HEK293 (cell line): ENCODE data around the gene DACT2.

ENCODE experiments used
- CTCF ChIA-PET: fragments of 350-600 bp; formaldehyde crosslinking; extraction: SDS; loops from one replicate; lab custom pipeline; 2021; ENCODE audit warnings: antibody characterized with exemption; lab: Yijun Ruan, JAX
- POLR2A ChIA-PET: fragments of 300-600 bp; formaldehyde crosslinking; extraction: SDS; loops from one replicate; lab custom pipeline; 2020; ENCODE audit warnings: antibody characterized with exemption, inconsistent platforms; lab: Yijun Ruan, JAX
- H3K27ac ChIP-seq: fragments of 200-500 bp; sonication (Bioruptor generic); 2 replicates; pipeline ENCODE4 v1.5.1; 2014; ENCODE audit warnings: low read depth, low read length, control low read depth, inconsistent platforms; ENCODE audit errors: extremely low read depth
- H3K36me3 ChIP-seq, 2 experiments: fragments of 200-500 bp in 1 of 2; sonication (Bioruptor generic) in 1 of 2; 1 replicate in 1 of 2; 2 replicates in 1 of 2; pipeline ENCODE4 v1.5.1; 2014 to 2017; ENCODE audit warnings: inconsistent platforms in 2 of 2, low read length in 2 of 2; ENCODE audit not compliant: control insufficient read depth in 2 of 2, insufficient read depth in 1 of 2
- H3K4me1 ChIP-seq: fragments of 200-500 bp; sonication (Bioruptor generic); 2 replicates; pipeline ENCODE4 v1.5.1; 2014; ENCODE audit warnings: mild to moderate bottlenecking, low read length, inconsistent platforms; ENCODE audit not compliant: control insufficient read depth, insufficient read depth
- H3K4me3 ChIP-seq: 2 replicates; pipeline ENCODE4 v1.5.1; 2011; ENCODE audit warnings: low read depth, mild to moderate bottlenecking, control low read depth, low read length, moderate library complexity
- H3K9me3 ChIP-seq: fragments of 200-500 bp; sonication (Bioruptor generic); 2 replicates; pipeline ENCODE4 v1.5.1; 2014; ENCODE audit warnings: low read depth, low read length, inconsistent platforms; ENCODE audit not compliant: control insufficient read depth, insufficient read depth
- GFI1B ChIP-seq: fragments of 450-650 bp; formaldehyde crosslinking; IDR thresholded peaks from 2 replicates; pipeline ENCODE4 v1.5.1; 2016; ENCODE audit warnings: missing biosample characterization, missing genetic modification characterization
- GLI2 ChIP-seq: fragments of 450-650 bp; formaldehyde crosslinking; IDR thresholded peaks from 2 replicates; pipeline ENCODE4; 2017; ENCODE audit warnings: missing biosample characterization, missing genetic modification characterization, low read depth, borderline replicate concordance
- GLIS1 ChIP-seq: fragments of 450-650 bp; formaldehyde crosslinking; IDR thresholded peaks from 2 replicates; pipeline ENCODE4 v1.5.1; 2016; ENCODE audit warnings: missing biosample characterization, missing genetic modification characterization
- KLF1 ChIP-seq: fragments of 450-650 bp; formaldehyde crosslinking; IDR thresholded peaks from 2 replicates; pipeline ENCODE4 v1.5.1; 2016; ENCODE audit warnings: missing biosample characterization, missing genetic modification characterization
- MZF1 ChIP-seq: fragments of 450-650 bp; formaldehyde crosslinking; IDR thresholded peaks from 2 replicates; pipeline ENCODE4 v1.5.1; 2017; ENCODE audit warnings: missing biosample characterization, missing genetic modification characterization, borderline replicate concordance
- SP2 ChIP-seq: fragments of 450-650 bp; formaldehyde crosslinking; IDR thresholded peaks from 2 replicates; pipeline ENCODE4 v1.5.1; 2016; ENCODE audit warnings: missing biosample characterization, missing genetic modification characterization
- ZNF133 ChIP-seq: fragments of 450-650 bp; formaldehyde crosslinking; IDR thresholded peaks from 2 replicates; pipeline ENCODE4 v1.5.1; 2016; ENCODE audit warnings: missing biosample characterization, missing genetic modification characterization
- ZNF138 ChIP-seq: fragments of 450-650 bp; formaldehyde crosslinking; IDR thresholded peaks from 2 replicates; pipeline ENCODE4 v1.5.1; 2016; ENCODE audit warnings: missing biosample characterization, missing genetic modification characterization, borderline replicate concordance
- ZNF302 ChIP-seq: fragments of 450-650 bp; formaldehyde crosslinking; IDR thresholded peaks from 2 replicates; pipeline ENCODE4 v1.5.1; 2016; ENCODE audit warnings: missing biosample characterization, missing genetic modification characterization, low read depth
- ZNF416 ChIP-seq: fragments of 450-650 bp; formaldehyde crosslinking; IDR thresholded peaks from 2 replicates; pipeline ENCODE4 v1.5.1; 2016; ENCODE audit warnings: missing biosample characterization, missing genetic modification characterization
- ZNF549 ChIP-seq: fragments of 450-650 bp; IDR thresholded peaks from 2 replicates; pipeline ENCODE4 v1.5.1; 2018; ENCODE audit warnings: missing biosample characterization, missing genetic modification characterization, mild to moderate bottlenecking, inconsistent platforms, moderate library complexity
- ZNF777 ChIP-seq: fragments of 450-650 bp; formaldehyde crosslinking; IDR thresholded peaks from 2 replicates; pipeline ENCODE4 v1.5.1; 2017; ENCODE audit warnings: missing biosample characterization, missing genetic modification characterization, borderline replicate concordance
- ZXDB ChIP-seq: fragments of 450-650 bp; formaldehyde crosslinking; IDR thresholded peaks from 2 replicates; pipeline ENCODE4 v1.5.1; 2016; ENCODE audit warnings: missing biosample characterization, missing genetic modification characterization
- TF ChIP-seq, protein P1 (sequence below): fragments of 450-650 bp; formaldehyde crosslinking; IDR thresholded peaks from 2 replicates; pipeline ENCODE4 v1.5.1; 2016; ENCODE audit warnings: missing biosample characterization, missing genetic modification characterization
- TF ChIP-seq, protein P2 (sequence below): fragments of 450-650 bp; formaldehyde crosslinking; IDR thresholded peaks from 2 replicates; pipeline ENCODE4 v1.5.1; 2016; ENCODE audit warnings: missing biosample characterization, missing genetic modification characterization
- TF ChIP-seq, protein P3 (sequence below): fragments of 450-650 bp; formaldehyde crosslinking; IDR thresholded peaks from 2 replicates; pipeline ENCODE4 v1.5.1; 2016; ENCODE audit warnings: missing biosample characterization, missing genetic modification characterization

The DACT2 gene

DNA sequence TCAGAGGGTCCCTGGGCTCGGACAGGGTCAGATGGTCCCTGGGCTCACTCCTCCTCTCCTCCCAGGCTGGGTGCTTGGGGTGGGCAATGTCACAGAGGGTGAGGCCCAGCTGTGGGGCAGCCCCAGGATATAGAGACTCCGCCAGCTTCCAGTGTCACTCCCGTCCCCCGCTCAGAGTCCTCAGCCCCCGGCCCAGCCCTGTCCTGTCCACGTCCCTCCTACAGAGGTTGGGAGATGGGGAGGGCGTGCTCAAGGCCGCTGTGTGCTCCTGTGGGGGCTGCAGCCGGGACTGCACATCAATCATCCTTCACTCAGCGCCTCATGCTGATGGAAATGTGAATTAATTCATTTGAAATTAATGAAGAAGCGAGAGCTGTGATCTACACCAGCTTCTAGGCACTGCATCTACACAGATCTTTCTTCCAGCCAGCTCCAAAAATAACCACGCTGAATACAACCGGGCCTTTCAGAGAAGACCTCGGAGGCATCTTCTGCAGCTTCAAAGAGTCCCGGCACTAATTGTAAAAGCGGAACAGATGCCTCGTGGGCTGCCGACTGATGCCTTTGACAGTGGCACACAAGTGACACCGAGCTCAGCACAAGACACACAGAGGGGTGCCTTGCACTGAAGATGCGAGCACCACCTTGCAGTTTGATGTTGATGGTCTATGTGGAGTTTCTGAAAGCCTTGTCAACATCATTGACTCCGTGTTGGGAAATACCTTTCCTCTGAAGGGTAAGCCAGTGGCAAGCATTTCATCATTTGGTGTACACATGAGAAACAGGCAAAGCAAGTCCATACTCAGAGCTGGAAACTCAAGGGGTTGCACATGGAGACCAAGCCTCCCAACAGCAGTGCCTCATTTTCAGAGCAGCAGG is 39.3 kb downstream of the DACT2 start:
- no peaks in the 10 kb centered on the region for H3K9me3 ChIP-seq
- H3K36me3 ChIP-seq: no peaks in the 10 kb centered on the region
- H3K4me3 ChIP-seq: no peak overlapping the region
- TF ChIP-seq MZF1 (tag by site-specific recombination) (no peak), ZNF549 (tag by site-specific recombination) (no peak), GLIS1 (tag by site-specific recombination) (no peak), ZNF133 (tag by site-specific recombination) (no peak), ZNF777 (tag by site-specific recombination) (no peak)
- TF ChIP-seq, protein P1, sequence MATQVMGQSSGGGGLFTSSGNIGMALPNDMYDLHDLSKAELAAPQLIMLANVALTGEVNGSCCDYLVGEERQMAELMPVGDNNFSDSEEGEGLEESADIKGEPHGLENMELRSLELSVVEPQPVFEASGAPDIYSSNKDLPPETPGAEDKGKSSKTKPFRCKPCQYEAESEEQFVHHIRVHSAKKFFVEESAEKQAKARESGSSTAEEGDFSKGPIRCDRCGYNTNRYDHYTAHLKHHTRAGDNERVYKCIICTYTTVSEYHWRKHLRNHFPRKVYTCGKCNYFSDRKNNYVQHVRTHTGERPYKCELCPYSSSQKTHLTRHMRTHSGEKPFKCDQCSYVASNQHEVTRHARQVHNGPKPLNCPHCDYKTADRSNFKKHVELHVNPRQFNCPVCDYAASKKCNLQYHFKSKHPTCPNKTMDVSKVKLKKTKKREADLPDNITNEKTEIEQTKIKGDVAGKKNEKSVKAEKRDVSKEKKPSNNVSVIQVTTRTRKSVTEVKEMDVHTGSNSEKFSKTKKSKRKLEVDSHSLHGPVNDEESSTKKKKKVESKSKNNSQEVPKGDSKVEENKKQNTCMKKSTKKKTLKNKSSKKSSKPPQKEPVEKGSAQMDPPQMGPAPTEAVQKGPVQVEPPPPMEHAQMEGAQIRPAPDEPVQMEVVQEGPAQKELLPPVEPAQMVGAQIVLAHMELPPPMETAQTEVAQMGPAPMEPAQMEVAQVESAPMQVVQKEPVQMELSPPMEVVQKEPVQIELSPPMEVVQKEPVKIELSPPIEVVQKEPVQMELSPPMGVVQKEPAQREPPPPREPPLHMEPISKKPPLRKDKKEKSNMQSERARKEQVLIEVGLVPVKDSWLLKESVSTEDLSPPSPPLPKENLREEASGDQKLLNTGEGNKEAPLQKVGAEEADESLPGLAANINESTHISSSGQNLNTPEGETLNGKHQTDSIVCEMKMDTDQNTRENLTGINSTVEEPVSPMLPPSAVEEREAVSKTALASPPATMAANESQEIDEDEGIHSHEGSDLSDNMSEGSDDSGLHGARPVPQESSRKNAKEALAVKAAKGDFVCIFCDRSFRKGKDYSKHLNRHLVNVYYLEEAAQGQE (tag by site-specific recombination): no peak
- TF ChIP-seq, protein P2, sequence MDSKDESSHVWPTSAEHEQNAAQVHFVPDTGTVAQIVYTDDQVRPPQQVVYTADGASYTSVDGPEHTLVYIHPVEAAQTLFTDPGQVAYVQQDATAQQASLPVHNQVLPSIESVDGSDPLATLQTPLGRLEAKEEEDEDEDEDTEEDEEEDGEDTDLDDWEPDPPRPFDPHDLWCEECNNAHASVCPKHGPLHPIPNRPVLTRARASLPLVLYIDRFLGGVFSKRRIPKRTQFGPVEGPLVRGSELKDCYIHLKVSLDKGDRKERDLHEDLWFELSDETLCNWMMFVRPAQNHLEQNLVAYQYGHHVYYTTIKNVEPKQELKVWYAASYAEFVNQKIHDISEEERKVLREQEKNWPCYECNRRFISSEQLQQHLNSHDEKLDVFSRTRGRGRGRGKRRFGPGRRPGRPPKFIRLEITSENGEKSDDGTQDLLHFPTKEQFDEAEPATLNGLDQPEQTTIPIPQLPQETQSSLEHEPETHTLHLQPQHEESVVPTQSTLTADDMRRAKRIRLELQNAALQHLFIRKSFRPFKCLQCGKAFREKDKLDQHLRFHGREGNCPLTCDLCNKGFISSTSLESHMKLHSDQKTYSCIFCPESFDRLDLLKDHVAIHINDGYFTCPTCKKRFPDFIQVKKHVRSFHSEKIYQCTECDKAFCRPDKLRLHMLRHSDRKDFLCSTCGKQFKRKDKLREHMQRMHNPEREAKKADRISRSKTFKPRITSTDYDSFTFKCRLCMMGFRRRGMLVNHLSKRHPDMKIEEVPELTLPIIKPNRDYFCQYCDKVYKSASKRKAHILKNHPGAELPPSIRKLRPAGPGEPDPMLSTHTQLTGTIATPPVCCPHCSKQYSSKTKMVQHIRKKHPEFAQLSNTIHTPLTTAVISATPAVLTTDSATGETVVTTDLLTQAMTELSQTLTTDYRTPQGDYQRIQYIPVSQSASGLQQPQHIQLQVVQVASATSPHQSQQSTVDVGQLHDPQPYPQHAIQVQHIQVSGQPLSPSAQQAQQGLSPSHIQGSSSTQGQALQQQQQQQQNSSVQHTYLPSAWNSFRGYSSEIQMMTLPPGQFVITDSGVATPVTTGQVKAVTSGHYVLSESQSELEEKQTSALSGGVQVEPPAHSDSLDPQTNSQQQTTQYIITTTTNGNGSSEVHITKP (tag by site-specific recombination): no peak
- H3K4me1 ChIP-seq: no peaks in the 10 kb centered on the region
- ChIA-PET POLR2A (no interaction called here), CTCF (interaction anchor here (0.5 to 0.6 kb wide), 2 partner anchors 778 to 1046 kb away, joined by 3 to 5 read pairs; no protein-coding TSS in a partner anchor)
- no peak overlapping the region for H3K27ac ChIP-seq

DNA sequence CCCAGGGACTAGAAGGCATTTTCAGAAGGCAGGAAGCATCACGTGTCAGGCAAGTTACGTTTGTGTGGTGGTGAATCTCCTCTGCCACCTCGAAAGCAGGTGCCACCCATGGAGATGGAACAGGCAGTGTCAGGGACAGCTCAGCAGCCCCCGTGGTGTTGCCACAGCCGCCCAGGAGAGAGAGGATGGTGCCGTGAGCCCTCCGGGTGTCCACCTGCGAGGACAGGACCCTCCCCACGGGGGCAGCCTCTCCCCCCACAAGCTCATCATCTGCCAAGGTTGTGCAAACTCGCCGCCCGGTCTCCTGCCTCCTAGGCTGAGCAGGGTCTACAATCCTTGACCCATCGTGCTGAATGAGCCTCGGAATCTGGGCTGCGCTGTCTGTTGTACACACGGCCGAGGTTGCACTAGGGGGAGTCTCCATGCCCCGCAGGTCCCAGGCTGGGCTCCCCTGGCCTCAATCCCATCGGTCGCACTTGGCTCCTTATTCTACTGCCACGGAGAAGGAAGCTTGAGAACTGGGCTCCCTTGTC is 40.1 kb downstream of the DACT2 start:
- CTCF ChIA-PET: interaction anchor here (0.5 kb wide), 1 partner anchor 1047 kb away, joined by 5 read pairs; no protein-coding TSS in a partner anchor
- H3K27ac ChIP-seq: no peak overlapping the region
- H3K36me3 ChIP-seq: no peaks in the 10 kb centered on the region
- POLR2A ChIA-PET: no interaction called here
- no peaks in the 10 kb centered on the region for H3K9me3 ChIP-seq
- H3K4me3 ChIP-seq: no peak overlapping the region
- no peaks in the 10 kb centered on the region for H3K4me1 ChIP-seq
- TF ChIP-seq, protein P1 (tag by site-specific recombination): no peak
- TF ChIP-seq GLI2: no peak
- no peak for TF ChIP-seq ZNF138 (tag by site-specific recombination)
- TF ChIP-seq, protein P3, sequence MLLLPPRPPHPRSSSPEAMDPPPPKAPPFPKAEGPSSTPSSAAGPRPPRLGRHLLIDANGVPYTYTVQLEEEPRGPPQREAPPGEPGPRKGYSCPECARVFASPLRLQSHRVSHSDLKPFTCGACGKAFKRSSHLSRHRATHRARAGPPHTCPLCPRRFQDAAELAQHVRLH (tag by site-specific recombination): no peak
- no peak for TF ChIP-seq ZXDB (tag by site-specific recombination)
- no peak for TF ChIP-seq GFI1B
- TF ChIP-seq KLF1: no peak
- TF ChIP-seq, protein P2 (tag by site-specific recombination): no peak
- no peak for TF ChIP-seq ZNF416 (tag by site-specific recombination)
- no peak for TF ChIP-seq SP2 (tag by site-specific recombination)
- TF ChIP-seq ZNF302 (tag by site-specific recombination): no peak
